C4-2B (cell line): ENCODE results near the gene ATP2A1.

Experiments
- H3K27ac ChIP-seq: fragments of 450-650 bp; 2 replicates; pipeline ENCODE4 v1.5.1; 2017
- ZFX ChIP-seq: fragments of 450-650 bp; IDR thresholded peaks from 2 replicates; pipeline ENCODE4 v1.6.1; 2017
- TF ChIP-seq, protein P1 (sequence below): fragments of 450-650 bp; conservative IDR thresholded peaks from 2 replicates; pipeline ENCODE4 v1.5.1; 2017; ENCODE audit warnings: mild to moderate bottlenecking

ATP2A1 gene

DNA sequence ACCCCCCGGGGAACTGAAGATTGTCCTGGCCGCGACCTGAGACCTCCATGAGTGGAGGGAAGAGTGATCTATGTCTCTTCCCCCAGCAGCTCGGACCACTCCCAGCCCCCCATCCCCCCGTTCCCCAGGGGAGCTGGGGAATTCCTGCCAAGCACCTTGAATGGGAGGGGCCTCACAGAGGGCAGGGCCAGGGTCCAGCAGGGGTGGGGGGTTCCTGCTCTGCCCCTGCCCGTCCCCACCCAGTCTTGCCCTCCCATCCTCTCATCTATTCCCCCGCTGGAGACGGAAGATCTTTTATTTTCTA, 41.6 kb upstream of the ATP2A1 start:
- H3K27ac ChIP-seq: no peak overlapping the region
- TF ChIP-seq, protein P1, sequence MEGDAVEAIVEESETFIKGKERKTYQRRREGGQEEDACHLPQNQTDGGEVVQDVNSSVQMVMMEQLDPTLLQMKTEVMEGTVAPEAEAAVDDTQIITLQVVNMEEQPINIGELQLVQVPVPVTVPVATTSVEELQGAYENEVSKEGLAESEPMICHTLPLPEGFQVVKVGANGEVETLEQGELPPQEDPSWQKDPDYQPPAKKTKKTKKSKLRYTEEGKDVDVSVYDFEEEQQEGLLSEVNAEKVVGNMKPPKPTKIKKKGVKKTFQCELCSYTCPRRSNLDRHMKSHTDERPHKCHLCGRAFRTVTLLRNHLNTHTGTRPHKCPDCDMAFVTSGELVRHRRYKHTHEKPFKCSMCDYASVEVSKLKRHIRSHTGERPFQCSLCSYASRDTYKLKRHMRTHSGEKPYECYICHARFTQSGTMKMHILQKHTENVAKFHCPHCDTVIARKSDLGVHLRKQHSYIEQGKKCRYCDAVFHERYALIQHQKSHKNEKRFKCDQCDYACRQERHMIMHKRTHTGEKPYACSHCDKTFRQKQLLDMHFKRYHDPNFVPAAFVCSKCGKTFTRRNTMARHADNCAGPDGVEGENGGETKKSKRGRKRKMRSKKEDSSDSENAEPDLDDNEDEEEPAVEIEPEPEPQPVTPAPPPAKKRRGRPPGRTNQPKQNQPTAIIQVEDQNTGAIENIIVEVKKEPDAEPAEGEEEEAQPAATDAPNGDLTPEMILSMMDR: no peak
- no peak for TF ChIP-seq ZFX

DNA sequence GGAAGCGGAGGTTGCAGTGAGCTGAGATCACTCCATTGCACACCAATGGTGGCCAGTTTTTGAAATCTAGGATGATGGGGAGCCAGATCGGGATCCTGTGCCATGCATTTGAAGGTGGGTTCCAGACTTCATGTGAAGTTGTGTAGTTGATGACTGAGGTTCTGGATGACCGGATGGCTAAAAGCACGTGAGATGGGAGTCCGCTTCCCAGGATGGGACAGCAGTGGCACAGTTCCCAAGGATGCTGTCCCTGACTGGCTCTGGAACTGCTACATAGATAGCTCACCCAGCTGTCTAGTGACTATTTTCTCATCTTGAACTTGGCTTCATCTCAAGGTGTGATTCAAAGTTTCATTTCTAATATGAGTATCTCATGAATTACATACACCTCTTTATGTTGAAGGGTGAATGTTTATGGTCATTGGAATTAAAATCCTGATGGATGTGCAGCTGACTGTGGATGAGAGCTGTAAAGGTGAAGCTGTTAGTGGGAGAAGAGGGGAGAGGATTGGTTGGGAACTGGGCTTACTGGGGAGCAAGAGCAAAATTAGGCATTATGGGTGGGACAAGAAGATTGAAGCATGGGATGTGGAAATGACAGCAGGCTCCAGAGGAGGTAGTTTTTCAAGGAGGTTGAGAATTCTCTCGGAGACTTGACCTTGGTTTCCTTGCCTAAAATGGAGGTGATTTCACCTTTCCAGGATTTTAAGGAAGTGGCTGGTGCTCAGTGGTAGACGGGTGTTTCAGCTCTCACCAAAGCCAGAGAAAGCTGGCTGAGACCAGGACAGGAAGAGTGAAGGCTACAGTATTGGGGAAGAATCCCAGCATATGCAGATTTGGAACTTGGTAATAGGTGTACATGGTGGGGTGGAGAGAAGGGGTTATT, 40.4 kb upstream of the ATP2A1 start:
- TF ChIP-seq, protein P1: no peak
- TF ChIP-seq ZFX: no peak
- H3K27ac ChIP-seq: no peak overlapping the region

DNA sequence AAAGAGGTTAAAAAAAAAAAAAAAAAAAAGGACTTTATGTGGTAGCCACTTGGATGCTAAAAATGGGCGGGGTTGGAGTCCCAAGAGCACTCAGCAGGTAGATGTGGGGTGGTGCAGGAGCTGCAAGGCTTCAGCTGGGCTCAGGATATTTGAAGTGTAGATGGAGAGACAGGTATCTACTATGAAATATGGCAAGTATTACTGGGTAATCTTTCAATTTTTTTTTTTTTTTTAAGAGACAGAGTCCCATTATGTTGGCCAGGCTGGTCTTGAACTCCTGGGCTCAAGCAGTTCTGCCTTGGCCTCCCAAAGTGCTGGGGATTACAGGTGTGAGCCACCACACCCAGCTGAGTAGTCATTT, 39.8 kb upstream of the ATP2A1 start:
- H3K27ac ChIP-seq: no peak overlapping the region
- no peak for TF ChIP-seq ZFX
- TF ChIP-seq, protein P1: no peak

- H3K27ac ChIP-seq: no peak overlapping the region
Observed at GRCh38 chr16:28839004-28839639, 39.2 kb upstream of the ATP2A1 start.

GRCh38 chr16:28839899-28840298, 38.4 kb upstream of the ATP2A1 start:
- no peak for TF ChIP-seq ZFX
- TF ChIP-seq, protein P1: no peak
- H3K27ac ChIP-seq: no peak overlapping the region

More at GRCh38 chr16:28839004-28839639, 39.2 kb upstream of the ATP2A1 start:
- TF ChIP-seq, protein P1: no peak
- no peak for TF ChIP-seq ZFX

GRCh38 chr16:28842696-28843095, 35.6 kb upstream of the ATP2A1 start:
- TF ChIP-seq ZFX: no peak
- TF ChIP-seq, protein P1: no peak
- no peak overlapping the region for H3K27ac ChIP-seq

- TF ChIP-seq ZFX: no peak
- TF ChIP-seq, protein P1: no peak
- H3K27ac ChIP-seq: no peak overlapping the region
Observed at GRCh38 chr16:28843766-28844165, 34.5 kb upstream of the ATP2A1 start.
